K562 (cell line): ENCODE results near the gene FAM162B. TPM values are rescaled to one million over a fixed set of nuclear protein-coding genes. Genes with fewer than 3 reads are reported as not detected.

Source experiments
- ATAC-seq: fragments of 200-7000 bp; cut with Tn5 transposase; 3 replicates; pipeline ENCODE4 v1.9.1; 2020; ENCODE audit warnings: moderate library complexity
- BruUV-seq: library from RNA; stranded (reverse); fragments of 400-500 nt; replicated peaks from 2 replicates; lab custom pipeline; 2021; lab: Mats Ljungman, UMichigan
- CTCF ChIA-PET: fragments of 300-600 bp; formaldehyde crosslinking; extraction: SDS; loops from one replicate; lab custom pipeline; 2021; ENCODE audit warnings: low intra/inter-chr PET ratio; lab: Yijun Ruan, JAX
- POLR2A ChIA-PET: fragments of 300-600, 350-650 bp; sonication (Branson Sonifier 250); formaldehyde crosslinking; extraction: SDS; loops from one replicate; lab custom pipeline; 2021; ENCODE audit warnings: antibody characterized with exemption, inconsistent platforms; lab: Yijun Ruan, JAX
- DNase-seq, 4 experiments: peaks; one replicate each; pipeline versions ENCODE4 v3.0.0 to v3.0.0-alpha.2; 2011 to 2018; ENCODE audit warnings: low spot score in 3 of 4, mixed read lengths in 3 of 4; ENCODE audit errors: extremely low read depth in 1 of 4
- FAIRE-seq: peaks from 2 replicates; lab custom pipeline; 2011; peaks lifted over from hg19 to GRCh38; lab: Jason Lieb, UNC
- H2AFZ ChIP-seq: 2 replicates; pipeline ENCODE4 v1.6.0; 2011; ENCODE audit warnings: low read depth, low read length, control low read depth, inconsistent platforms
- H3K27ac ChIP-seq: fragments of 200-600 bp; 3 replicates; pipeline ENCODE4 v1.8.0; 2011; ENCODE audit warnings: low read depth, mild to moderate bottlenecking, control low read depth, inconsistent platforms, low read length, moderate library complexity, mixed read lengths; ENCODE audit errors: extremely low read depth
- H3K27me3 ChIP-seq, 2 experiments: fragments of 300-600 bp in 1 of 2; 2 replicates in 1 of 2; 3 replicates in 1 of 2; pipeline versions ENCODE4 v1.6.0 to v1.8.0; 2011; ENCODE audit warnings: inconsistent platforms in 2 of 2, low read length in 2 of 2, mild to moderate bottlenecking in 1 of 2, mixed read lengths in 1 of 2, moderate library complexity in 1 of 2; ENCODE audit not compliant: control insufficient read depth in 2 of 2, insufficient read depth in 2 of 2
- H3K36me3 ChIP-seq: fragments of 300-600 bp; 3 replicates; pipeline ENCODE4 v1.8.0; 2011; ENCODE audit warnings: mild to moderate bottlenecking, low read length, inconsistent platforms; ENCODE audit not compliant: control insufficient read depth, insufficient read depth
- H3K4me1 ChIP-seq, 2 experiments: fragments of 200-600 bp in 1 of 2; replicated peaks in 1 of 2; 2 replicates in 1 of 2; 3 replicates in 1 of 2; pipeline versions ENCODE4 v1.5.1 to v1.8.0; 2011; ENCODE audit warnings: inconsistent platforms in 2 of 2, low read length in 2 of 2, mild to moderate bottlenecking in 1 of 2, mixed read lengths in 1 of 2, moderate library complexity in 1 of 2; ENCODE audit not compliant: control insufficient read depth in 2 of 2, insufficient read depth in 2 of 2
- H3K4me2 ChIP-seq: 2 replicates; pipeline ENCODE4 v1.6.1; 2011; ENCODE audit warnings: low read length, control low read depth, inconsistent platforms, mixed read lengths; ENCODE audit not compliant: insufficient read depth
- H3K4me3 ChIP-seq: fragments of 200-600 bp; sonication (generic), shearing (Covaris generic); 2 replicates; pipeline ENCODE4 v1.5.1; 2016; ENCODE audit warnings: control low read depth, inconsistent platforms
- H3K79me2 ChIP-seq: fragments of 200-600 bp; 3 replicates; pipeline ENCODE4 v1.8.0; 2011; ENCODE audit warnings: low read length, inconsistent platforms; ENCODE audit not compliant: control insufficient read depth, insufficient read depth
- H3K9ac ChIP-seq, 2 experiments: 2 replicates each; pipeline versions ENCODE4 v1.6.0 to v1.6.1; 2011; ENCODE audit warnings: low read depth in 2 of 2, low read length in 2 of 2, control low read depth in 1 of 2, inconsistent platforms in 1 of 2, mild to moderate bottlenecking in 1 of 2, mixed read lengths in 1 of 2; ENCODE audit not compliant: insufficient read depth in 1 of 2
- H3K9me1 ChIP-seq: one replicate; pipeline ENCODE4 v1.6.0; 2011; ENCODE audit warnings: inconsistent platforms, mild to moderate bottlenecking, low read length, moderate library complexity; ENCODE audit not compliant: control insufficient read depth, insufficient read depth
- H3K9me3 ChIP-seq: replicated peaks from 2 replicates; pipeline ENCODE4 v1.5.1; 2011; ENCODE audit warnings: low read depth, low read length, inconsistent platforms; ENCODE audit not compliant: control insufficient read depth, insufficient read depth
- H4K20me1 ChIP-seq: replicated peaks from 2 replicates; pipeline ENCODE4 v1.6.1; 2011; ENCODE audit warnings: low read length, inconsistent platforms, mixed read lengths; ENCODE audit not compliant: control insufficient read depth, insufficient read depth
- BCOR ChIP-seq: fragments of 450-650 bp; IDR thresholded peaks from 2 replicates; pipeline ENCODE4 v1.6.1; 2016
- CEBPB ChIP-seq: fragments of 450-650 bp; IDR thresholded peaks from 2 replicates; pipeline ENCODE4 v1.6.1; 2016; ENCODE audit warnings: missing genetic modification characterization, missing compliant biosample characterization
- CEBPG ChIP-seq, 3 experiments: fragments of 200-800 bp in 1 of 3; sonication (Bioruptor generic) in 1 of 3; sonication (generic) in 1 of 3; formaldehyde crosslinking in 1 of 3; IDR thresholded peaks in 2 of 3; conservative IDR thresholded peaks in 1 of 3; 2 replicates each; pipeline versions ENCODE4 v1.6.1 to v1.8.0; 2016 to 2022; ENCODE audit warnings: missing compliant biosample characterization in 2 of 3, missing genetic modification characterization in 2 of 3, mild to moderate bottlenecking in 1 of 3, missing genetic modification reagents in 1 of 3
- OTX1 ChIP-seq: fragments of 450-650 bp; formaldehyde crosslinking; IDR thresholded peaks from 2 replicates; pipeline ENCODE4 v1.4.0; 2022; ENCODE audit warnings: mild to moderate bottlenecking
- RBM14 ChIP-seq: fragments of 200-400 bp; formaldehyde crosslinking; IDR thresholded peaks from 2 replicates; pipeline ENCODE4 v1.6.1; 2018; ENCODE audit warnings: low read depth, mild to moderate bottlenecking, low read length, moderate library complexity, borderline replicate concordance; ENCODE audit not compliant: insufficient read depth
- SRSF3 ChIP-seq: fragments of 200-400 bp; formaldehyde crosslinking; IDR thresholded peaks from 2 replicates; pipeline ENCODE4 v1.6.1; 2016; ENCODE audit warnings: mild to moderate bottlenecking, low read length, moderate library complexity; ENCODE audit not compliant: insufficient read depth
- SUPT5H ChIP-seq: fragments of 450-650 bp; IDR thresholded peaks from 2 replicates; pipeline ENCODE4 v1.6.1; 2016
- ZNF165 ChIP-seq: fragments of 250-450 bp; sonication (Bioruptor Pico); IDR thresholded peaks from 2 replicates; pipeline ENCODE4 v1.4.0; 2020; ENCODE audit warnings: borderline replicate concordance
- ZNF212 ChIP-seq: fragments of 450-650 bp; formaldehyde crosslinking; IDR thresholded peaks from 2 replicates; pipeline ENCODE4 v1.4.0; 2020; ENCODE audit warnings: mild to moderate bottlenecking
- WGBS: fragments of 100-300 bp; shearing (Covaris generic); methylation state at CpG from one replicate; pipeline ENCODE4 v1.1.6; 2016; ENCODE audit warnings: low coverage, mixed read lengths; ENCODE audit not compliant: insufficient coverage; ENCODE audit errors: missing lambda C conversion rate; 5-methylcytosine and 5-hydroxymethylcytosine counted together
- in situ Hi-C: fragments of 300-500 bp; cut with MboI; formaldehyde crosslinking; loops from 4 replicates; pipeline ENCODE4 v1.15.0; 2018; ENCODE audit warnings: inconsistent platforms, mixed read lengths
- intact Hi-C: fragments of 100-400 bp; cut with micrococcal nuclease; formaldehyde crosslinking; loops from 2 replicates; pipeline ENCODE4 v1.14.2; 2022
- polyA plus RNA-seq, 8 experiments: library from polyadenylated mRNA; depleted of rRNA in 4 of 8; stranded (reverse) in 5 of 8; unstranded in 3 of 8; fragments of >200 nt; fragmentation: Nextera tagmentation in 2 of 8; fragmentation: Illumina TruSeq in 1 of 8; extraction: Ambion mirVana in 2 of 8; extraction: Trizol in 1 of 8; gene quantifications; 2 replicates each; pipeline versions ENCODE4 v1.2.1 to v1.2.3, GENCODE V29; 2011 to 2014; ENCODE audit warnings: inconsistent platforms in 1 of 8, missing spikeins in 1 of 8
- total RNA-seq, 7 experiments: library from RNA; depleted of rRNA in 6 of 7; stranded (reverse); fragments of >200 nt in 6 of 7; fragmentation: Illumina TruSeq in 2 of 7; extraction: Trizol in 2 of 7; gene quantifications; 2 replicates each; pipeline versions ENCODE4 v1.2.1 to v1.2.3, GENCODE V29; 2011 to 2021; ENCODE audit warnings: low replicate concordance in 1 of 7

Gene FAM162B
- total and polyA plus RNA-seq, 9 of the 15 experiments (the other 6 are each of a cell fraction or from before 2014, with no cell fraction given): not detected

GRCh38 chr6:116714761-116715160 lies 50.8 kb downstream of the FAM162B start:
- no peaks in the 10 kb centered on the region for H3K9me3 ChIP-seq
- no peak for FAIRE-seq
- H2AFZ ChIP-seq: no peak overlapping the region
- H3K4me2 ChIP-seq: no peak overlapping the region
- peaks cover 23% of the 10 kb centered on the region; the same call in 2 of the 3 replicates for H3K36me3 ChIP-seq
- intact Hi-C loops (no loop called here), in situ Hi-C loops (no loop called here)
- H3K27me3 ChIP-seq: no peaks in the 10 kb centered on the region
- H3K4me1 ChIP-seq: no peaks in the 10 kb centered on the region
- H3K4me3 ChIP-seq: no peak overlapping the region
- no peak overlapping the region for H3K27ac ChIP-seq
- ChIA-PET POLR2A (no interaction called here), CTCF (no interaction called here)
- H4K20me1 ChIP-seq: no peaks in the 10 kb centered on the region
- no peak for ATAC-seq
- no peak overlapping the region for H3K9ac ChIP-seq
- TF ChIP-seq CEBPG (CRISPR knock-in tag; IDR thresholded peaks at IDR 0.05) (no peak), CEBPG (tag; conservative IDR thresholded peaks at IDR 0.05 in 1 of 2, IDR thresholded peaks at IDR 0.05 in 1 of 2) (peak in 1 of 2 experiments; percentile 45; a peak in 1 of 4 replicates), RBM14 (no peak), ZNF212 (CRISPR knock-in tag) (no peak), SRSF3 (no peak), CEBPB (tag) (peak; percentile 80)
- 97% methylated on average over 2 of the region's 2 CpGs for WGBS
- no TSS peak for BruUV-seq
- H3K9me1 ChIP-seq: no peaks in the 10 kb centered on the region
- DNase-seq: no peak
- H3K79me2 ChIP-seq: no peaks in the 10 kb centered on the region

GRCh38 chr6:116714296-116714695 lies 51.2 kb downstream of the FAM162B start:
- CTCF ChIA-PET: no interaction called here
- Histone ChIP-seq H3K79me2 (no peaks in the 10 kb centered on the region), H3K4me2 (no peak overlapping the region), H3K9me3 (no peaks in the 10 kb centered on the region), H2AFZ (no peak overlapping the region), H3K27me3 (no peaks in the 10 kb centered on the region), H3K4me3 (no peak overlapping the region), H3K27ac (no peak overlapping the region), H3K9me1 (no peaks in the 10 kb centered on the region), H4K20me1 (no peaks in the 10 kb centered on the region), H3K9ac (no peak overlapping the region), H3K4me1 (no peaks in the 10 kb centered on the region), H3K36me3 (peaks cover 23% of the 10 kb centered on the region; the same call in 2 of the 3 replicates)
- POLR2A ChIA-PET: interaction anchor here (1.0 kb wide), 1 partner anchor 10 kb away, joined by 3 read pairs; no protein-coding TSS in a partner anchor
- FAIRE-seq (no peak), DNase-seq (no peak), ATAC-seq (no peak; the same call in 2 of the 3 replicates)
- 64% methylated on average over 1 of the region's 1 CpG for WGBS
- intact Hi-C loops (no loop called here), in situ Hi-C loops (no loop called here)
- BruUV-seq: no TSS peak
- TF ChIP-seq SUPT5H (no peak), OTX1 (CRISPR knock-in tag) (no peak), ZNF165 (CRISPR knock-in tag) (no peak), BCOR (no peak)
